GM23248 (cell line): ENCODE results near the gene CSH2. TPM values are rescaled to one million over a fixed set of nuclear protein-coding genes. Genes with fewer than 3 reads are reported as not detected.
"Not testable (repeated sequence)": the region's sequence is repeated elsewhere in the genome, so short reads cannot be mapped to it uniquely, and the experiment has no call there.

Experiments used
- DNase-seq: peaks from one replicate; pipeline ENCODE4 v3.0.0-alpha.2; 2015
- H2AFZ ChIP-seq: fragments of 200-600 bp; sonication (generic); 2 replicates; pipeline ENCODE4 v1.6.1; 2016; ENCODE audit warnings: antibody characterized with exemption
- H3F3A ChIP-seq: fragments of 200-600 bp; sonication (generic); 2 replicates; pipeline ENCODE4 v1.6.1; 2016; ENCODE audit warnings: mild to moderate bottlenecking, antibody characterized with exemption, mixed run types; ENCODE audit not compliant: insufficient read depth
- H3K27ac ChIP-seq: fragments of 200-600 bp; sonication (generic); 2 replicates; pipeline ENCODE4 v1.5.1; 2016; ENCODE audit warnings: mild to moderate bottlenecking
- H3K27me3 ChIP-seq: fragments of 200-600 bp; sonication (generic); replicated peaks from 2 replicates; pipeline ENCODE4 v1.6.1; 2016; ENCODE audit warnings: mild to moderate bottlenecking; ENCODE audit not compliant: insufficient read depth
- H3K36me3 ChIP-seq: fragments of 200-600 bp; sonication (generic); 2 replicates; pipeline ENCODE4 v1.6.1; 2016; ENCODE audit warnings: low read depth, mild to moderate bottlenecking
- H3K4me1 ChIP-seq: fragments of 200-600 bp; sonication (generic); 2 replicates; pipeline ENCODE4 v1.6.1; 2016; ENCODE audit warnings: mild to moderate bottlenecking; ENCODE audit not compliant: insufficient read depth
- H3K4me2 ChIP-seq: fragments of 200-600 bp; sonication (generic); one replicate; pipeline ENCODE4 v1.6.1; 2016; ENCODE audit warnings: mild to moderate bottlenecking; ENCODE audit not compliant: unreplicated experiment
- H3K4me3 ChIP-seq: fragments of 200-600 bp; sonication (generic); 2 replicates; pipeline ENCODE4 v1.5.1; 2016; ENCODE audit warnings: mild to moderate bottlenecking
- H3K79me2 ChIP-seq: fragments of 200-600 bp; sonication (generic); 2 replicates; pipeline ENCODE4 v1.6.1; 2016; ENCODE audit warnings: mild to moderate bottlenecking; ENCODE audit not compliant: insufficient read depth
- H3K9ac ChIP-seq: fragments of 200-600 bp; sonication (generic); 2 replicates; pipeline ENCODE4 v1.6.1; 2016; ENCODE audit warnings: mild to moderate bottlenecking
- H3K9me2 ChIP-seq: fragments of 200-600 bp; sonication (generic); 2 replicates; pipeline ENCODE4 v1.6.1; 2016; ENCODE audit warnings: mixed run types, mild to moderate bottlenecking, moderate library complexity; ENCODE audit not compliant: insufficient read depth
- H3K9me3 ChIP-seq: fragments of 200-600 bp; sonication (generic); one replicate; pipeline ENCODE4 v1.6.1; 2017; ENCODE audit warnings: low read depth
- H4K20me1 ChIP-seq: fragments of 200-600 bp; sonication (generic); 2 replicates; pipeline ENCODE4 v1.6.0; 2016; ENCODE audit not compliant: insufficient read depth
- EZH2 ChIP-seq: fragments of 200-600 bp; sonication (generic); IDR thresholded peaks from 2 replicates; pipeline ENCODE4 v1.6.1; 2018; ENCODE audit warnings: antibody characterized with exemption, mild to moderate bottlenecking; ENCODE audit not compliant: insufficient read depth, poor library complexity, severe bottlenecking
- EZH2phosphoT487 ChIP-seq: fragments of 200-600 bp; sonication (generic); IDR thresholded peaks from 2 replicates; pipeline ENCODE4 v1.6.1; 2018; ENCODE audit warnings: antibody characterized with exemption, moderate library complexity, mild to moderate bottlenecking, low read depth; ENCODE audit not compliant: insufficient read depth
- WGBS, 2 experiments: methylation state at CpG; one replicate each; pipeline ENCODE4 v1.1.6; 2015 to 2017; ENCODE audit warnings: low lambda C conversion rate in 2 of 2, low coverage in 1 of 2; ENCODE audit errors: missing lambda C conversion rate in 2 of 2; 5-methylcytosine and 5-hydroxymethylcytosine counted together
- in situ Hi-C: fragments of 300-500 bp; cut with MboI; formaldehyde crosslinking; loops from 2 replicates; pipeline ENCODE4 v1.15.0; 2020
- polyA plus RNA-seq: library from polyadenylated mRNA; unstranded; fragments of >200 nt; fragmentation: Nextera tagmentation; extraction: Ambion mirVana; gene quantifications from 2 replicates; pipeline ENCODE4 v1.2.1, GENCODE V29; 2016
- total RNA-seq: library from RNA; depleted of rRNA; stranded (reverse); fragments of >200 nt; shearing (Covaris generic); gene quantifications from 2 replicates; pipeline ENCODE4 v1.2.3, GENCODE V29; 2014

CSH2 gene
- total and polyA plus RNA-seq, 2 experiments from 2014 or later, result not detected

DNA sequence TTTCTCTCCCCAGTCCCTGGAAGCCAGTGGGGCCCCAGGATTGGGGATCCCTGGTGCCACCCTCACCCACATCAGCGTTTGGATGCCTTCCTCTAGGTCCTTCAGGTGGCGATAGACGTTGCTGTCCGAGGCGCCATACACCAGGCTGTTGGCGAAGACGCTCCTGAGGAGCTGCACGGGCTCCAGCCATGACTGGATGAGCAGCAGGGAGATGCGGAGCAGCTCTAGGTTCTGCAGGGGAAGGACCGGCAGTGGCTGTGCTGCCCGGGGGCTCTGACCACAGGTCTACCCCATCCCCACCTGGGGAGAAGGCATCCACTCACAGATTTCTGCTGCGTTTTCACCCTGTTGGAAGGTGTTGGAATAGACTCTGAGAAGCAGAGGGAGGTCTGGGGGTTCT lies 7.2 kb upstream of the CSH2 start:
- WGBS, 2 experiments, result 77 to 80% methylated on average over 12 of the region's 12 CpGs
- Histone ChIP-seq H3K27me3 (no peaks in the 10 kb centered on the region), H3K36me3 (no peaks in the 10 kb centered on the region), H3K9me3 (no peaks in the 10 kb centered on the region), H3K9me2 (no peaks in the 10 kb centered on the region), H3K79me2 (no peaks in the 10 kb centered on the region), H3K9ac (no peak overlapping the region), H4K20me1 (no peaks in the 10 kb centered on the region), H3K27ac (no peak overlapping the region), H2AFZ (no peak overlapping the region), H3K4me2 (no peak overlapping the region), H3K4me1 (no peaks in the 10 kb centered on the region), H3K4me3 (no peak overlapping the region), H3F3A (no peaks in the 10 kb centered on the region)
- in situ Hi-C loops, result no loop called here
- DNase-seq, result no peak
- TF ChIP-seq EZH2phosphoT487 (no peak), EZH2 (no peak)

DNA sequence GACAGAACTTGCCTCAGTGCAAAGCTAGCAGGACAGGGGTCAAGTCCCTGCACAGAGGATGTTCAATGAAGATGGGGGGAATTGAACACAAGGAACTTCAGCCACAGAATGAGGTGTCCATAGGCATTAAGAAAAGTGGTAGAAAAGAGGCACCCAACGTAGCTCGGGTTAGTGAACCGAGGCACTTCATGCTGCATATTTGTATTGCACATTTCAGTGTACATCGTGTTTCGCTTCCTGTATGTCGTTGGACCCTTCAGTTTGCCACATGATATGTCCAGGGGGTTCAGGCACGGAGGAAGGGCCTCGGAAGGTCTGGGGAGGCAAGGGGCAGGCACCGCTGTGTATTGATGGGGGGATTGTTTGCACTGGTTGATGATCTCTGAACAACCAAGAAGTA lies 4.9 kb upstream of the CSH2 start:
- H3K36me3 ChIP-seq, H3K9me3 ChIP-seq, H3F3A ChIP-seq, H3K79me2 ChIP-seq, H3K4me2 ChIP-seq, H3K27me3 ChIP-seq, in situ Hi-C loops, H4K20me1 ChIP-seq, H3K9me2 ChIP-seq, H3K4me3 ChIP-seq, DNase-seq, H3K27ac ChIP-seq, H3K4me1 ChIP-seq, H2AFZ ChIP-seq, H3K9ac ChIP-seq: not testable (repeated sequence)
- 65 to 68% methylated on average over 9 of the region's 9 CpGs for WGBS, 2 experiments

DNA sequence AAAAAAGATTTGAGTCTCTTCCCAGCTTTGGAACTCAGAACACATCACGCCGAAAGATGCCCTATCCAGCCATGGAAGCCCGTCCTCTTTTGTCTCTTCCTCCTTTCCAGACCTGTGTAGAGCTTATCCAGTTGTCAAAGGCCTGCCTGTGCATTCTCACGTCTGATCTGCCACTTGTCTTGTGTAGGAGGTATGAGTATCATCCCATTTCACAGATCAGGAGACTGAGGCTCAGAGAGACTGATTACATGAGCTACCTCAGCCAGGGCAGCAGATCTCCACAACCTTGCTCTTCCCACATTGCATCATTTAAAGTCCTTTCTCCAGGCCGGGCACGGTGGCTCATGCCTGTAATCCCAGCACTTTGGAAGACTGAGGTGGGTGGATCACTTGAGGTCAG lies 1.2 kb upstream of the CSH2 start:
- H3K4me2 ChIP-seq, H3K4me3 ChIP-seq, H4K20me1 ChIP-seq, in situ Hi-C loops, H3K9ac ChIP-seq, H3K27ac ChIP-seq, DNase-seq, H2AFZ ChIP-seq, H3K36me3 ChIP-seq, H3K4me1 ChIP-seq, H3K9me3 ChIP-seq, H3K79me2 ChIP-seq, H3K27me3 ChIP-seq, H3K9me2 ChIP-seq: not testable (repeated sequence)
- H3F3A ChIP-seq, result peaks cover 14% of the 10 kb centered on the region; the same call in 1 of the 2 replicates
- 51 to 52% methylated on average over 6 of the region's 6 CpGs for WGBS, 2 experiments

DNA sequence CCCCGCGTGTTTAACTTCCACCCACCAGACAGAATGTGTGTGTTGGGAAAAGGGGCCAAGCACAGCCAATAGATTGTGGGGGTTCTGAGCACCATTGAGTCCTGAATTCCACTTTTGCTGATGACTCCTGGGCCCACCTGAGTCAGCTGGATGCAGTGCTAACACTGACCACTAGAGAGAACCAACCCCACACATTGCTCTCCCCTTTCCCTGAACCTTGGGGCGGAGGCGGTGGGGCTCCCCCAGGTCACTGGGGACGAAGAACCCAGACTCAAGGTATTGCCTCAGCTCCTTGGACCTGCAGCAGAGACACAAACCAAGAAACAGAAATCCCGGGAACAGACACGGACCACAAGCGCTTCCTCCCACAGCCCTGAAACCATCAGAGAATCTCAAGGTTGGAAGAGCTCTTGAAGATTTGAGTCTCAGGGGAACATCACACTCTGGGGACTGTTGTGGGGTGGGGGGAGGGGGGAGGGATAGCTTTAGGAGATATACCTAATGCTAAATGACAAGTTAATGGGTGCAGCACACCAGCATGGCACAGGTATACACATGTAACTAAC lies 667 bp upstream of the CSH2 start:
- DNase-seq, H3K9me2 ChIP-seq, H3K4me3 ChIP-seq, H2AFZ ChIP-seq, H3K79me2 ChIP-seq, H3K27me3 ChIP-seq, H3K4me2 ChIP-seq, H3K27ac ChIP-seq, H3K36me3 ChIP-seq, H3K9ac ChIP-seq, in situ Hi-C loops, H3K9me3 ChIP-seq, H4K20me1 ChIP-seq: not testable (repeated sequence)
- Histone ChIP-seq H3K4me1 (peaks cover 14% of the 10 kb centered on the region), H3F3A (peaks cover 19% of the 10 kb centered on the region; the same call in 1 of the 2 replicates)
- 67 to 79% methylated on average over 6 of the region's 8 CpGs for WGBS, 2 experiments

DNA sequence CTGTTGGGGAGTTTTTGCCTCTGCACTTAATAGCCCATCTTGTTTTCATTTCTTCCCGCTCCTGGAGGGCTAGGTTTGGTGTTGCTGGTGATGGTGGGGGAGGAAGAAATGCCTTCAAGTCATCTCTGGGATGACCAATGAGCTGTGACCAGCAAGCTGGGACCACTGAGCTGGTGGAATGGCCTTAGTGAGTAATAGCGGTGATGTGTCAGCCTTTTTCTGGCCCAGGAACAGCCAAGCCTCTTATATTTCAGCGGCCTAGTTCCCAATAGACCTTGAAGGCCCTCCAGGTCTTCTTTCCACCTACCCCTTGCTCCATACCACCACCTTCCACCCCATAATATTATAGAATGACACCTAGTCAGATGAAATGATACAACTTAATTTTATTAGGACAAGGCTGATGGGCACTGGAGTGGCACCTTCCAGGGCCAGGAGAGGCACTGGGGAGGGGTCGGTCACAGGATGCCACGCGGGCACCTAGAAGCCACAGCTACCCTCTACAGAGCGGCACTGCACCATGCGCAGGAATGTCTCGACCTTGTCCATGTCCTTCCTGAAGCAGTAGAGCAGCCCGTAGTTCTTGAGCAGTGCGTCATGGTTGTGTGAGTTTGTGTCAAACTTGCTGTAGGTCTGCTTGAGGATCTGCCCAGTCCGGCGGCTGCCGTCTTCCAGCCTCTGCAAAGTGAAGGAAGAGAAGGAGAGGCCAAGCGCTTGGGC lies 1.7 kb downstream of the CSH2 start:
- Histone ChIP-seq H3K4me1 (peaks cover 15% of the 10 kb centered on the region), H3F3A (peaks cover 20% of the 10 kb centered on the region; the same call in 1 of the 2 replicates)
- H3K9me2 ChIP-seq, H3K27ac ChIP-seq, H3K79me2 ChIP-seq, H3K36me3 ChIP-seq, H2AFZ ChIP-seq, in situ Hi-C loops, H3K4me3 ChIP-seq, H3K4me2 ChIP-seq, H3K9me3 ChIP-seq, H3K9ac ChIP-seq, H4K20me1 ChIP-seq, H3K27me3 ChIP-seq: not testable (repeated sequence)
- 90 to 91% methylated on average over 14 of the region's 15 CpGs for WGBS, 2 experiments
- peak; percentile 32 for DNase-seq

DNA sequence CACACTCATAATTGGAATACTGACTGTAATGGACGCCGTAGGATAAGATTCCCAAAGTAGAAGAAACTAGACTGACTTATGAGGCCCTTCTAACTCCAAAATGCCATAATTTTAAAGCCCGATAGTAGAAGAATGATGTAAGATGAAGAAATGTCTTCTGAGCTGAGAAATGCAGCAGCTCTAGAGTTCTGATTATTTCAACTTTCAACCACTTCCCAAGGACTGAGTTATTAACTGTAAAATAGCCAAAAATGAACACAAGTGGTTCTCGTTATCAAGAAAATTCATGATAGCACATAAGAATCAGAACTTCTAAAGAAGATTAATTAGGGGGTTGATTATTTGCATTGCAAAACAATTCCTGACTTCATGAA lies 3.2 kb downstream of the CSH2 start:
- H3K27ac ChIP-seq, result peak overlapping the region; percentile 47
- H3K9ac ChIP-seq, H3K27me3 ChIP-seq, H3K79me2 ChIP-seq, in situ Hi-C loops, H3K4me3 ChIP-seq, H3K36me3 ChIP-seq, H3K9me3 ChIP-seq, H4K20me1 ChIP-seq, H3K9me2 ChIP-seq: not testable (repeated sequence)
- H2AFZ ChIP-seq, result peak overlapping the region; percentile 56
- peak overlapping the region; percentile 28 for H3K4me2 ChIP-seq
- WGBS, 2 experiments, result 33 to 37% methylated on average over 4 of the region's 4 CpGs
- peak; percentile 24 for DNase-seq
- H3K4me1 ChIP-seq, result peaks cover 15% of the 10 kb centered on the region
- H3F3A ChIP-seq, result peaks cover 20% of the 10 kb centered on the region; the same call in 1 of the 2 replicates

DNA sequence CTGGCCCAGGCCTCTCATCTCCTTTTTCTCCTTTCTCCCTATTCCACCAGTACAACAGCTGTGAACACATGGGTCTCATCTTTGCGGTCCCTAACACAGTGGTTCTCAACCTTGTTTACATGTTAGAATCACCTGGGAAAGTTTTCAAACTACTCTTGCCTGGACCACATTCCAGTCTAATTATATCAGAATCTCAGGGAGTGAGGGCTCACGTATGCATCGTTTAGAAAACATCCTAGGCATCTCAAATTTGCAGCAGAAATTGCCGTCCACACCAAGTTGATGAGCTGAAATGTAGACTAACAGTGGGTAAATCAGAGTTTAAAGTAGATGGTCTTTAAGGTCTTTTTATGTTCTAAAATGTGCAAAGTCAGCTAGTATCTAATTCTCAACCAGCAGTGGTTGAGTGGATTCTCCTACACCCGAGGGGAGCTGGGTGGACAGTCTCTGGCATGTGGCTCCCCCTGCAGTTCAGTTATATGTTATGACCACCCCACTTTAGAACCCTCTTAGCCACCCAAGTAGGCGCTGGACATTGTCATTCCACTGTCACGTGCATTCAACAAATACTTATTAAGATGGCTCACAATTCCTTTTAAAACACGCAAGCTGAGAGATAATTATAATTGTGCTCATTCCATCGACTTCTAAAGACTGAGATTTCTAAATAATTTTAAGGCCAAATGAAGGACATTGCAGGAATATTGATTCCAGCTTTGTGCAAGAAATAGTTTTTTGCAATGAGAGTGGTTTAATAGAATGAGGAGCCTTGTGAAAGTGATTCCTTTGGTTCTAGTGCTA lies 3.8 kb downstream of the CSH2 start:
- H3K9ac ChIP-seq, H3K9me3 ChIP-seq, H4K20me1 ChIP-seq, H3K4me3 ChIP-seq, in situ Hi-C loops, H3K9me2 ChIP-seq, H3K27me3 ChIP-seq, H3K79me2 ChIP-seq, H3K36me3 ChIP-seq: not testable (repeated sequence)
- Histone ChIP-seq H2AFZ (peak overlapping the region; percentile 56), H3K27ac (peak overlapping the region; percentile 47), H3K4me1 (peaks cover 15% of the 10 kb centered on the region), H3K4me2 (peak overlapping the region; percentile 28), H3F3A (peaks cover 20% of the 10 kb centered on the region; the same call in 1 of the 2 replicates)
- peak; percentile 42 for DNase-seq
- 35 to 37% methylated on average over 9 of the region's 9 CpGs for WGBS, 2 experiments
